T-helper 2 cell treated with Interferon-gamma antibody and Interleukin-4, amounts not matched to agents 5 μg/mL and 100 μg/mL, for 36 hours (primary cell): ENCODE data around the gene THSD4.

Source experiments
- DNase-seq: peaks from one replicate; pipeline ENCODE4 v3.0.0; 2021; ENCODE audit warnings: low spot score
- H3K27ac Mint-ChIP-seq: one replicate; pipeline ENCODE4 v1.8.0; 2021; ENCODE audit warnings: mild to moderate bottlenecking, mixed read lengths
- H3K27me3 Mint-ChIP-seq: one replicate; pipeline ENCODE4 v1.8.0; 2021; ENCODE audit warnings: low read depth, mixed read lengths
- H3K36me3 Mint-ChIP-seq: one replicate; pipeline ENCODE4 v1.8.0; 2021; ENCODE audit warnings: low read depth, mixed read lengths
- H3K4me1 Mint-ChIP-seq: one replicate; pipeline ENCODE4 v1.8.0; 2021; ENCODE audit warnings: low read depth, mixed read lengths
- H3K4me3 Mint-ChIP-seq: one replicate; pipeline ENCODE4 v1.8.0; 2022; ENCODE audit warnings: mild to moderate bottlenecking, moderate library complexity, mixed read lengths
- H3K9me3 Mint-ChIP-seq: one replicate; pipeline ENCODE4 v1.8.0; 2021; ENCODE audit warnings: mixed read lengths

Gene THSD4

DNA sequence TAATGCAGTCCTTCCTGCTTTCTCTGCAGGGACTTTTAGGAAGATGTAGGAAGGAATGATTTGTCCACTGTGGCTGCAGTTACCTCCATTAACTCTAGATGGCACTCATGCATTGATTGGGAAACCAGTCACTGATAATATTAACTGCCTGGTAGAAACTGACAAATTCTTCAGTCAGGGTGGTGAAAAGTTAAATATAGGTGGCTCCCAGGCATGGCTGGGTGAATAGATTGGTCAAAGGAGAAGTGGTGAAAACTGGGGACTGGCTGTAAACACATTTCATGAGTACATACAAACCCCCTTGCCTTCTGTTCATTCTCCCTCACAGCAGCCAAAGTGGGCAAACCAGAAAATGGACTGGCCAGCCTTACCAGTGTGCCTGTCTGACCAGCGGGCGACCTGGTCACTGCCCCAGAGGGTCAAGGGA, 333.4 kb downstream of the THSD4 start:
- Mint-ChIP-seq H3K36me3 (no peaks in the 10 kb centered on the region), H3K27ac (no peak overlapping the region), H3K9me3 (no peaks in the 10 kb centered on the region), H3K4me3 (no peak overlapping the region), H3K4me1 (no peaks in the 10 kb centered on the region), H3K27me3 (no peaks in the 10 kb centered on the region)
- no peak for DNase-seq

DNA sequence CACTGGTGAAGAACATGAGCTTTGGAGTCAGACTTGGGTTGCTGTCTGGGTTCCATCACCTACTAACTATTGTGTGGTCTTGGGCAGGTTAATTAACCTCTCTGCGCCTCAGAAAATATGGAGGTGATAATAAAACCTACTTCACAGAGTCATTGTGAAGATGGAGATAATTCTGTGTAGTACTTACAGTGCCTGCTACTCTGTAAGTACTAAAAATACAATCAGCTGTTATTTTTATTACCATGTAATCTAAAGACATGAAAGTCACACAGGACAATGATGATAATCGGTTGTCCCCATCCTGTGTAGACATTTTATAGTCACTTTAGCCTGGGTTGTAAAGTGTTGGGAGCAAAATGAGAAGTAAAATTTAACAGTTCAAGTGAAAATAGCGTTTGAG, 334.1 kb downstream of the THSD4 start:
- no peak overlapping the region for H3K4me3 Mint-ChIP-seq
- DNase-seq, result no peak
- no peak overlapping the region for H3K27ac Mint-ChIP-seq
- H3K36me3 Mint-ChIP-seq, result no peaks in the 10 kb centered on the region
- peaks cover 1% of the 10 kb centered on the region for H3K27me3 Mint-ChIP-seq
- H3K9me3 Mint-ChIP-seq, result no peaks in the 10 kb centered on the region
- H3K4me1 Mint-ChIP-seq, result no peaks in the 10 kb centered on the region

DNA sequence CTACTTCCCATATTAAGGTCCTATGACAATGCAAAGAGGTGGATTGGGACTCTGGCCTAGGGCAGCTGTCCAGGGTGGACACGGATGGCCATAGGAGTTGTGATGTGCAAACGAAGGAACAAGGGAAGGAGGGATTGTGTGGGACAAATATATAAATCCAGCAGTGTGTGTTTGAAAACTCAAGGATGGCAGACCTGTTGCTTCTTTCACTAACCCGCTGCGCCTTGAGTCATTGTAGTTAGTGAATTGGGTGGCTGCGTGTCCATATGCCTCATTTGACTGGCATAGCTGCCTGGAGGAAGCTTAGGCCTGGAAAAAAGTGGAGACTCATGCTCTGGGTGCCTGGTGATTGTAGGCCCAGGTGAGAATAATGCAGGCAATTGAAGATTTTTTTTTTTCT, 334.7 kb downstream of the THSD4 start:
- no peaks in the 10 kb centered on the region for H3K4me1 Mint-ChIP-seq
- H3K4me3 Mint-ChIP-seq, result no peak overlapping the region
- no peaks in the 10 kb centered on the region for H3K9me3 Mint-ChIP-seq
- H3K27me3 Mint-ChIP-seq, result peaks cover 4% of the 10 kb centered on the region
- no peaks in the 10 kb centered on the region for H3K36me3 Mint-ChIP-seq
- H3K27ac Mint-ChIP-seq, result no peak overlapping the region
- no peak for DNase-seq

DNA sequence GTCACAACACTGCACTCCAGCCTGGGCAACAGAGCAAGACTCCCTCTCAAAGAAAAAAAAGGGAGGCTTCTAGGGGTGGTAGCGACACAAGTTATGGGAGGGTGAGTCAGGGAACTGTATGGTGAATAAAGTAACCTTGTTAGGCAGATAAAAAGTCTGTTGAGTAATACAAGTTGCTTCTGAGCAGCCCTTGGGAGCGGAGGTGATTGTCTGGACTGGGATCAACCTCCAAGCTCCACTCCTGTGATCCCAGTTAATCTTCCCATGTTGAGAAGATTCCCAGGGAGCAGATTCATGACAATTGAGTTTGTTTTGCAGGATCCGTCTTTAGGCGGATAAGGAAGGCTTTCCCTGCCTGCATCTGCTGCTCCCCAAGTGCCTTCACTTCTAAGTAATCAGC, 335.9 kb downstream of the THSD4 start:
- H3K36me3 Mint-ChIP-seq, result no peaks in the 10 kb centered on the region
- H3K4me3 Mint-ChIP-seq, result no peak overlapping the region
- no peaks in the 10 kb centered on the region for H3K9me3 Mint-ChIP-seq
- H3K4me1 Mint-ChIP-seq, result no peaks in the 10 kb centered on the region
- no peak overlapping the region for H3K27ac Mint-ChIP-seq
- no peak for DNase-seq
- H3K27me3 Mint-ChIP-seq, result peaks cover 8% of the 10 kb centered on the region

DNA sequence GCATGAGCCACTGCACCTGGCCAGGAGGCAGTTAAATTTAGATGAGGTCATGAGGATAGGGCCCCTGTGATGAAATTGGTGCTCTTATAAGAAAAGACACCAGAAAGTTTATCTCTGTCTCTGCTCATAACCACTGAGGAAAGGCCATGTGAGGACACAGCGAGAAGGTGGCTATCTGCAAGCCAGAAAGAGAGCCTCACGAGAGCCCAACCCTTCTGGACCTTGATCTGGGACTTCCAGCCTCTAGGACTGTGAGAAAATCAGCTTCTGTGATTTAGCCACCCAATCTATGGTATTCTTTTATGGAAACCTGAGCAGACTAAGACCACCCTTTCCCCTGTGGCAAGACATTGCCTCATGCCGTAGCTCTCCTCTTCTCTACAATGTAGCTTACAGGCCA, 337.6 kb downstream of the THSD4 start:
- Mint-ChIP-seq H3K4me3 (no peak overlapping the region), H3K4me1 (no peaks in the 10 kb centered on the region), H3K36me3 (no peaks in the 10 kb centered on the region), H3K27ac (no peak overlapping the region), H3K27me3 (peaks cover 11% of the 10 kb centered on the region), H3K9me3 (no peaks in the 10 kb centered on the region)
- DNase-seq, result no peak

DNA sequence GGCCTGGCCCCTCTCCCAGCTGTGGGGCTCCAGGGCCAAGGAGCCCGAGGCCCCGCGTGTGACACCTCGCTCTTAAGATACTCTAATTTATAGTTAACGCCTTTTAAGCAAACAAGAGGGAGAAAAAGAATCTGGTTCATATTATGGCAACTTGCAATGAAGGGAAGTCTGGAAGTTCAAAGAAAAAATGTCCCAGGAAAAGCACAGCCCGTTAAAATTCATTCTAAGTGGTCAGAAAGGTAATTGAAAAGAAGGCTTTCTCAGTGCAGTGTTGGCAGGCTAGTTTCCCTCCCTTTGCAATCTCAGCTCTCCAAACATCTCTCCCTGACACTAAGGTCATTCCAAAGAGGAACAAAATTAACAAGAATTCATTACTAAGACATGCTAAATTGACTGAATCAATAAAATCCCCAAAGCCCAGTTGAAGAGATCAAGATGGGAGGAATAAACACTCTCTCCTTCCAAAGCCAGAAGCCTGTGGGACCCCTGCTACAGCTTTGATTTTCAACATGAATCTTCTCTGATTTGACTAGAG, 339.3 kb downstream of the THSD4 start:
- no peaks in the 10 kb centered on the region for H3K9me3 Mint-ChIP-seq
- no peak overlapping the region for H3K4me3 Mint-ChIP-seq
- H3K36me3 Mint-ChIP-seq, result no peaks in the 10 kb centered on the region
- no peaks in the 10 kb centered on the region for H3K4me1 Mint-ChIP-seq
- no peak for DNase-seq
- peaks cover 13% of the 10 kb centered on the region for H3K27me3 Mint-ChIP-seq
- no peak overlapping the region for H3K27ac Mint-ChIP-seq

DNA sequence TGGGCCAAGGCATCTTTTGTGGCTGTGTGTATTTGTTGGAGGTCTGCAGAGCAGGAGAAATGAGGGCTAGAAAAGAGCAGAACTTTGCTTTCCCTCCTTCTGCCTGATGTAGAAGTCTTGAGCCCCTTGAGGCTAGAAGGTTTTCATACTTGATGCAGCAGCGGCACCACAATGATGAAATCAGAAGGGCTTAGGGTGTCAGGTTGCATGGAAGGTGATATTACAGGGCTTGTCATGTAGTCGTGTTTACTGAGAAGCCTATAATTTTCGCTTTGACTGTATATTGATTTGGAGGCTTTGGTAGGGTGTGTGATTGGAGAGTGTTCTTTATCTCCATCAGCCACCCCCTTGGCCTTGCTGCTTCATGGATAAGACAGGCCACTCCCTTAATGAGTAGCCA, 339.8 kb downstream of the THSD4 start:
- no peak for DNase-seq
- no peak overlapping the region for H3K4me3 Mint-ChIP-seq
- H3K27me3 Mint-ChIP-seq, result peaks cover 13% of the 10 kb centered on the region
- H3K4me1 Mint-ChIP-seq, result no peaks in the 10 kb centered on the region
- H3K27ac Mint-ChIP-seq, result no peak overlapping the region
- H3K36me3 Mint-ChIP-seq, result no peaks in the 10 kb centered on the region
- H3K9me3 Mint-ChIP-seq, result no peaks in the 10 kb centered on the region

DNA sequence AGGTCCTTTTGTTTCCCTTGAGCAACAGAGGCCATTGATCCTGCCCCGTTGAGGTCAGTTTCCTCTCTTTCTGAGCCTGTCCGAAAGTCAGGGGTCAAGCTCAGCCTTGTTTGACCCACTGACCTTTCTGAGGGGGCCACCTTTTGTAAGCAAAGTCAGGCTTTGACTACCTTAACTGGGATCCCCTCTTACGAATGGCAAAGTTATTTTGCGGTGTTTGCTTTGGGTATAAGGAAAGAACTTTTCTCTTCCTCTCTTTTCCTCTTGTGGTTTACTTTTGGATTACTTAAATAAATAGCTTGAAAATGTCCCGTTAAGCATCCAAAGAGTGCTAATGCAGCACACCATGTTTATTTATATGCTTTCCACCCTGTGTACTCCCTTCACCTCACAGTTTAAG, 340.6 kb downstream of the THSD4 start:
- Mint-ChIP-seq H3K9me3 (no peaks in the 10 kb centered on the region), H3K4me3 (no peak overlapping the region), H3K27me3 (peaks cover 13% of the 10 kb centered on the region), H3K4me1 (no peaks in the 10 kb centered on the region), H3K27ac (no peak overlapping the region), H3K36me3 (no peaks in the 10 kb centered on the region)
- DNase-seq, result no peak

DNA sequence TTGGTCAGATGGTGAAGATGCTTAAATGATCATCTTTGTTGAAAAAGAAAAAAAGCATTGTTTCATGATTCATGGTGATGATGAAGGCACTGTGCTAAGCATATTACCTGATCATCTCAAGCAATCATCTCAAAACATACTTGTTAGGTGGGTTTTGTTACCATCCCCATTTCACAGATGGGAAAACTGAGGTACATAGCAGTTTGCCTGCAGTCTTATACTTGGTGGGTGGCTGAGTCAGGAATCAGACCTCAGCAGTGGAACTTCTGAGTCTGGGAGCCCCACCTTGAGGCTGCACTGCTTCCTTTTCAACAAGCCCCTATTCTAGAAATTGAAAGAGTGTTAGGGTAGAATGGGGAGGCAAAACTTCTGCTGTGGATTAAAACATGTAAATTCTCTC, 341.1 kb downstream of the THSD4 start:
- Mint-ChIP-seq H3K9me3 (no peaks in the 10 kb centered on the region), H3K4me1 (no peaks in the 10 kb centered on the region), H3K4me3 (no peak overlapping the region), H3K27ac (no peak overlapping the region), H3K27me3 (peaks cover 13% of the 10 kb centered on the region), H3K36me3 (no peaks in the 10 kb centered on the region)
- DNase-seq, result no peak

DNA sequence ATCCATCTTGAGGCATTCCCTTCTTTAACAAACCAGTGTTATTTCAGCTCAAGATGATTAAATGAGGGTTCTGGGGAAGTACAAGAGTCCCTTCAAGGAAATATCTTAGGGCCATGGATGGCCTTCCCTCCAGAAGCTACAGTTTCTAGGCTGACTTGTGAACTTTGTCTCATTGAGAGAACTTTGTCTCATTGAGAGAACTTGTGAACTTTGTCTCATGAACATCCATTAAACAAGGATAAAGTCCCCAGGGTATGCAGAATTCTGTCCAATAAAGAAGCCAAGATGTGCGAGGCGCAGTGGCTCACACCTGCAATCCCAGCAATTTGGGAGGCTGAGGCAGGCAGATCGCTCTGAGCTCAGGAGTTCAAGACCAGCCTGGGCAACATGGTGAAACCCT, 341.5 kb downstream of the THSD4 start:
- Mint-ChIP-seq H3K4me1 (no peaks in the 10 kb centered on the region), H3K27ac (no peak overlapping the region), H3K27me3 (peaks cover 13% of the 10 kb centered on the region), H3K9me3 (no peaks in the 10 kb centered on the region), H3K4me3 (no peak overlapping the region), H3K36me3 (no peaks in the 10 kb centered on the region)
- DNase-seq, result no peak

DNA sequence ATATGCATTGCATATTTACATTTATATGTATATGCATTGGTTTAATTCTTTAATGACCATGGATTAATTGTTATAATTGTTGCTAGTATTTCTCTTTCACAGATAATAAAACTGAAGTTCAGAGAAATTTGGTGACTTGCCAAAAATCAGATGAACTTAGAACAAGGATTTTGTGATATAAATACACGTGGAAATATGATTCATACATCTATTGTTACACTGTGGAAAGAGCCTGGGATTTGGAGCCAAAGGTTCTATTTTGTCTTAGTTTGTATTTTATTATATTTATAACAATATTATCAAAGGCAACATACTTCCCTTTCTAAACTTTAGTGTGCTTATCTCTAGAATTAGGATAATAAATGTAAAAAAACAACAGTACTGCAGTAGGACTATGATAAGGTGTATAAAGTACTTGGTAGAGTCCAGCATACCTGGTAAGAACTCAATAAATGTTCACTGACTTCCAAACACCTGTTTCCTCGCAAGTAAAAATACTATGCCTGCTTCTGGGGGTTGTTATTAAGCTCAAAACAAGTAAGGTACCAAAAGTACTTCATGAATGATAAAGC, 342.9 kb downstream of the THSD4 start:
- Mint-ChIP-seq H3K4me1 (no peaks in the 10 kb centered on the region), H3K9me3 (no peaks in the 10 kb centered on the region), H3K4me3 (no peak overlapping the region), H3K27me3 (peaks cover 13% of the 10 kb centered on the region), H3K27ac (no peak overlapping the region), H3K36me3 (no peaks in the 10 kb centered on the region)
- no peak for DNase-seq

DNA sequence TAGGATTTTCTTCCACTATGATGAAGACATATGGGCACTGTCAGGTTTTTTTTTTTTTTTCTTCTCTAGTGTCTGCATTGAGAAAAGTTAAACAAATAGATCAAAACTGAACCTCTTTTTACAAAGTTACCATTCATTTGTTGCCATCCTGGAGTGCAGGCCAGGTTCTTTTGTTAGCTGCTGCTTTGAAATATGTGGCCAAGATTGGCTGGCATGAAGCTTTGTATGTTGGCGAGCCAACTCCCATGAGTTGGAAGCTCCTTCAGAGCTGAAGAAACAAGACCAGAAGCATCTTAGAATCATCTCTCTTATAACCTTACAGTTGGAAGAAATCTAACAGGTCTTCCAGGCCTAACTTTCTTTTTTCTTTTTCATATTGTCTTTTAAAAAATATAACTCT, 346.5 kb downstream of the THSD4 start:
- no peak overlapping the region for H3K4me3 Mint-ChIP-seq
- H3K27ac Mint-ChIP-seq, result no peak overlapping the region
- DNase-seq, result no peak
- H3K36me3 Mint-ChIP-seq, result no peaks in the 10 kb centered on the region
- no peaks in the 10 kb centered on the region for H3K4me1 Mint-ChIP-seq
- no peaks in the 10 kb centered on the region for H3K9me3 Mint-ChIP-seq
- H3K27me3 Mint-ChIP-seq, result peaks cover 11% of the 10 kb centered on the region

DNA sequence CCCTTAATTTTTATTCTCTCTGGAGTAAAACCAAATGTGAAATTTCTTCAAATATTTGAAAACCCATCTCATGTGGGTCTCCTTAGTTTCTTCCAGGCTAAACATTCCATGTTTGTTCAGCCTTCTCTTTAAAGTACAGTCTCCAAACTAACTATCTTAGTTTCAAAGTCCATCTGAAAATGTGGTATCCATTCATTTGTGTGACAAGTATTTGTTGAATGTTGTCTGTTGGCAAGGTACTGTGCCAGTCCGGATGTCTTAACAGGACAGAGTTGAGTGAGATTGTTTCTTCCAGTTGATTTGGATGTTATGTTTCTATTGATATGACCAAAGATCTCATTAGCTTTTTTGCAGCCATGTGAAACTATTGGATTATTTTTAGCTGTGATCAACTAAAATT, 347.4 kb downstream of the THSD4 start:
- DNase-seq, result no peak
- H3K4me1 Mint-ChIP-seq, result no peaks in the 10 kb centered on the region
- H3K9me3 Mint-ChIP-seq, result no peaks in the 10 kb centered on the region
- H3K27me3 Mint-ChIP-seq, result peaks cover 9% of the 10 kb centered on the region
- no peak overlapping the region for H3K27ac Mint-ChIP-seq
- no peaks in the 10 kb centered on the region for H3K36me3 Mint-ChIP-seq
- no peak overlapping the region for H3K4me3 Mint-ChIP-seq

DNA sequence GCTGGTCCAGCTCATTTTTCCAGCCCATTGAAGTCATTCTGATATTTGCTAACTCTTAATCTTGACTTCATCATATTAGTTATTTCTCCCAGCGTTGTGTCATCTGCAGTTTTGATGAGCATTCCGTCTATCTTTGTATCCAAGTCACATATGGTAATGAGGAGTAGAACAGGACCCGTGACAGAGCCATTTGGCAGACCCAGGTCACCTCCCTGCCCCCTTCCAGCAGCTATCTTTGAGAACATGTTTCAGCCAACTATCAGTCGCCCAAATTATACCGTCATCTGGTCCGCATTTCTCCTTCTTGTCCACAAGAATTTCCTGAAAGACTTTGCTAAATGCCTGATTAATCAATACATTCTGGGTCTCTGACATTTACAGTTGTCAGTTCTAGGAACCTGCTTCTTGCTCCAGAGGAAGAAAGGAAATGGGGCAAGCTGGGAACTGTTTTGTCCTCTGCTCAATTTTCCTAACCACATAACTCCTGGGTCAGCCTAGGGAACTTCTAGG, 347.9 kb downstream of the THSD4 start:
- Mint-ChIP-seq H3K4me1 (no peaks in the 10 kb centered on the region), H3K4me3 (no peak overlapping the region), H3K9me3 (no peaks in the 10 kb centered on the region), H3K36me3 (no peaks in the 10 kb centered on the region), H3K27ac (no peak overlapping the region), H3K27me3 (peaks cover 8% of the 10 kb centered on the region)
- no peak for DNase-seq
